Activated B cell treated with CpG ODN at 0.5 μM for 24 hours (primary cell): ENCODE data around the gene CBARP. TPM values are rescaled to one million over a fixed set of nuclear protein-coding genes. Genes with fewer than 3 reads are reported as not detected.
A peak's percentile ranks its signal among the peaks of the same experiment; 100 is the strongest.

Source experiments
- ATAC-seq: fragments of 200-7000 bp; cut with Tn5 transposase; one replicate; pipeline ENCODE4 v1.10.0; 2021; ENCODE audit warnings: low read depth, mild to moderate bottlenecking, moderate library complexity
- CTCF ChIA-PET: fragments of 350-600 bp; sonication (Branson Sonifier 250); formaldehyde crosslinking; loops from one replicate; lab custom pipeline; 2021; ENCODE audit warnings: antibody characterized with exemption; lab: Charles Lee
- POLR2A ChIA-PET: fragments of 350-600 bp; sonication (Branson Sonifier 250); formaldehyde crosslinking; loops from one replicate; lab custom pipeline; 2021; ENCODE audit warnings: antibody characterized with exemption; lab: Charles Lee
- DNase-seq: peaks from one replicate; pipeline ENCODE4 v3.0.0; 2022
- H3K27ac Mint-ChIP-seq: one replicate; pipeline ENCODE4 v1.8.0; 2020; ENCODE audit warnings: mixed read lengths
- H3K27me3 Mint-ChIP-seq: one replicate; pipeline ENCODE4 v1.8.0; 2021; ENCODE audit warnings: mixed read lengths
- H3K36me3 Mint-ChIP-seq: one replicate; pipeline ENCODE4 v1.8.0; 2021; ENCODE audit warnings: low read depth, mixed read lengths
- H3K4me1 Mint-ChIP-seq: one replicate; pipeline ENCODE4 v1.8.0; 2021; ENCODE audit warnings: mixed read lengths
- H3K4me3 Mint-ChIP-seq: one replicate; pipeline ENCODE4 v1.8.0; 2020; ENCODE audit warnings: mild to moderate bottlenecking, mixed read lengths
- H3K9me3 Mint-ChIP-seq: one replicate; pipeline ENCODE4 v1.8.0; 2020; ENCODE audit warnings: mixed read lengths
- CTCF ChIP-seq: fragments of 200-600 bp; IDR thresholded peaks from one replicate; pipeline ENCODE4 v1.8.0; 2022; ENCODE audit warnings: antibody characterized with exemption, mild to moderate bottlenecking
- intact Hi-C: fragments of 100-400 bp; cut with micrococcal nuclease; formaldehyde crosslinking; loops from one replicate; pipeline ENCODE4 v1.15.1; 2024
- total RNA-seq: library from RNA; stranded (reverse); gene quantifications from 2 replicates; pipeline ENCODE4 v1.2.3, GENCODE V29; 2022

Gene CBARP
- total RNA-seq, 1 donor from 2014 or later, result 0.64 TPM

- ATAC-seq, result no peak
- peak overlapping the region; percentile 98 for H3K27ac Mint-ChIP-seq
- H3K27me3 Mint-ChIP-seq, result no peaks in the 10 kb centered on the region
- H3K4me1 Mint-ChIP-seq, result peaks cover 78% of the 10 kb centered on the region
- peak overlapping the region; percentile 91 for H3K4me3 Mint-ChIP-seq
- no peak for DNase-seq
- intact Hi-C loops, result no loop called here
- H3K9me3 Mint-ChIP-seq, result no peaks in the 10 kb centered on the region
- TF ChIP-seq CTCF, result no peak
- CTCF ChIA-PET, result interaction anchor here (1.0 kb wide), 1 partner anchor 15 kb away, joined by 7 read pairs; no protein-coding TSS in a partner anchor
- POLR2A ChIA-PET, result interaction anchor here (0.5 to 11.5 kb wide), 12 partner anchors 7 to 191 kb away, joined by 3 to 824 read pairs (median 5); partner anchors contain the start of genes ATP5F1D, CBARP, CIRBP and FAM174C
- peaks cover 33% of the 10 kb centered on the region for H3K36me3 Mint-ChIP-seq
Observed at GRCh38 chr19:1258707-1259205, 21.0 kb upstream of the CBARP start.

GRCh38 chr19:1258163-1258492 lies 20.3 kb upstream of the CBARP start:
- POLR2A ChIA-PET, result interaction anchor here (0.7 to 4.3 kb wide), 4 partner anchors 8 to 21 kb away, joined by 5 to 86 read pairs (median 6); partner anchors contain the start of genes CIRBP and FAM174C
- peaks cover 77% of the 10 kb centered on the region for H3K4me1 Mint-ChIP-seq

GRCh38 chr19:1257475-1258162 lies 19.8 kb upstream of the CBARP start:
- Mint-ChIP-seq H3K36me3 (peaks cover 37% of the 10 kb centered on the region), H3K9me3 (no peaks in the 10 kb centered on the region), H3K27me3 (no peaks in the 10 kb centered on the region), H3K27ac (peak overlapping the region; percentile 98), H3K4me1 (peaks cover 72% of the 10 kb centered on the region), H3K4me3 (peak overlapping the region; percentile 48)
- POLR2A ChIA-PET, result interaction anchor here (1.8 to 4.3 kb wide), 2 partner anchors 9 to 11 kb away, joined by 5 to 86 read pairs; partner anchors contain the start of gene CIRBP
- DNase-seq (no peak), ATAC-seq (no peak)
- TF ChIP-seq CTCF, result no peak
- CTCF ChIA-PET, result interaction anchor here (3.1 kb wide), 1 partner anchor 14 kb away, joined by 8 read pairs; no protein-coding TSS in a partner anchor
- intact Hi-C loops, result no loop called here

More at GRCh38 chr19:1258163-1258492, 20.3 kb upstream of the CBARP start:
- ATAC-seq (no peak), DNase-seq (no peak)
- intact Hi-C loops, result no loop called here
- no peaks in the 10 kb centered on the region for H3K27me3 Mint-ChIP-seq
- TF ChIP-seq CTCF, result no peak
- no peaks in the 10 kb centered on the region for H3K9me3 Mint-ChIP-seq
- H3K27ac Mint-ChIP-seq, result peak overlapping the region; percentile 98
- peaks cover 37% of the 10 kb centered on the region for H3K36me3 Mint-ChIP-seq
- CTCF ChIA-PET, result interaction anchor here (1.0 kb wide), 1 partner anchor 14 kb away, joined by 7 read pairs; no protein-coding TSS in a partner anchor
- peak overlapping the region; percentile 38 for H3K4me3 Mint-ChIP-seq

GRCh38 chr19:1256646-1257474 lies 19.1 kb upstream of the CBARP start:
- POLR2A ChIA-PET, result interaction anchor here (0.7 to 4.8 kb wide), 6 partner anchors 8 to 199 kb away, joined by 3 to 139 read pairs (median 6); partner anchors contain the start of gene CIRBP
- peaks cover 36% of the 10 kb centered on the region for H3K36me3 Mint-ChIP-seq
- H3K4me3 Mint-ChIP-seq, result peak overlapping the region; percentile 48
- H3K27me3 Mint-ChIP-seq, result no peaks in the 10 kb centered on the region
- ATAC-seq (no peak), DNase-seq (no peak)
- peaks cover 72% of the 10 kb centered on the region for H3K4me1 Mint-ChIP-seq
- intact Hi-C loops, result no loop called here
- H3K27ac Mint-ChIP-seq, result peak overlapping the region; percentile 76
- TF ChIP-seq CTCF, result no peak
- H3K9me3 Mint-ChIP-seq, result no peaks in the 10 kb centered on the region
- CTCF ChIA-PET, result interaction anchor here (1.7 to 3.1 kb wide), 2 partner anchors 10 to 13 kb away, joined by 4 to 8 read pairs; no protein-coding TSS in a partner anchor
